ENCODE results near the gene CHID1. TPM values are rescaled to one million over a fixed set of nuclear protein-coding genes. Genes with fewer than 3 reads are reported as not detected.

Gene CHID1
- total RNA-seq, 1 donor from 2014 or later: 112 TPM

GRCh38 chr11:862696-863022 is 48.0 kb downstream of the CHID1 start:
- Mint-ChIP-seq H3K4me3 (ENCODE audit: unreplicated experiment) (no peak overlapping the region), H3K4me1 (ENCODE audit: unreplicated experiment) (peaks cover 20% of the 10 kb centered on the region), H3K27ac (ENCODE audit: unreplicated experiment) (no peak overlapping the region), H3K27me3 (ENCODE audit: unreplicated experiment) (no peaks in the 10 kb centered on the region), H3K9me3 (ENCODE audit: unreplicated experiment) (no peaks in the 10 kb centered on the region), H3K36me3 (ENCODE audit: unreplicated experiment) (no peaks in the 10 kb centered on the region)
- no peak for DNase-seq (ENCODE audit: extremely low spot score, unreplicated experiment)
- TF ChIP-seq, protein P1, sequence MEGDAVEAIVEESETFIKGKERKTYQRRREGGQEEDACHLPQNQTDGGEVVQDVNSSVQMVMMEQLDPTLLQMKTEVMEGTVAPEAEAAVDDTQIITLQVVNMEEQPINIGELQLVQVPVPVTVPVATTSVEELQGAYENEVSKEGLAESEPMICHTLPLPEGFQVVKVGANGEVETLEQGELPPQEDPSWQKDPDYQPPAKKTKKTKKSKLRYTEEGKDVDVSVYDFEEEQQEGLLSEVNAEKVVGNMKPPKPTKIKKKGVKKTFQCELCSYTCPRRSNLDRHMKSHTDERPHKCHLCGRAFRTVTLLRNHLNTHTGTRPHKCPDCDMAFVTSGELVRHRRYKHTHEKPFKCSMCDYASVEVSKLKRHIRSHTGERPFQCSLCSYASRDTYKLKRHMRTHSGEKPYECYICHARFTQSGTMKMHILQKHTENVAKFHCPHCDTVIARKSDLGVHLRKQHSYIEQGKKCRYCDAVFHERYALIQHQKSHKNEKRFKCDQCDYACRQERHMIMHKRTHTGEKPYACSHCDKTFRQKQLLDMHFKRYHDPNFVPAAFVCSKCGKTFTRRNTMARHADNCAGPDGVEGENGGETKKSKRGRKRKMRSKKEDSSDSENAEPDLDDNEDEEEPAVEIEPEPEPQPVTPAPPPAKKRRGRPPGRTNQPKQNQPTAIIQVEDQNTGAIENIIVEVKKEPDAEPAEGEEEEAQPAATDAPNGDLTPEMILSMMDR (IDR thresholded peaks at IDR 0.05): no peak

GRCh38 chr11:862081-862661 is 48.4 kb downstream of the CHID1 start:
- Mint-ChIP-seq H3K27ac (ENCODE audit: unreplicated experiment) (no peak overlapping the region), H3K36me3 (ENCODE audit: unreplicated experiment) (no peaks in the 10 kb centered on the region), H3K4me1 (ENCODE audit: unreplicated experiment) (peaks cover 20% of the 10 kb centered on the region), H3K9me3 (ENCODE audit: unreplicated experiment) (no peaks in the 10 kb centered on the region), H3K27me3 (ENCODE audit: unreplicated experiment) (no peaks in the 10 kb centered on the region), H3K4me3 (ENCODE audit: unreplicated experiment) (no peak overlapping the region)
- no peak for DNase-seq (ENCODE audit: extremely low spot score, unreplicated experiment)
- TF ChIP-seq, protein P1 (IDR thresholded peaks at IDR 0.05): no peak

DNA sequence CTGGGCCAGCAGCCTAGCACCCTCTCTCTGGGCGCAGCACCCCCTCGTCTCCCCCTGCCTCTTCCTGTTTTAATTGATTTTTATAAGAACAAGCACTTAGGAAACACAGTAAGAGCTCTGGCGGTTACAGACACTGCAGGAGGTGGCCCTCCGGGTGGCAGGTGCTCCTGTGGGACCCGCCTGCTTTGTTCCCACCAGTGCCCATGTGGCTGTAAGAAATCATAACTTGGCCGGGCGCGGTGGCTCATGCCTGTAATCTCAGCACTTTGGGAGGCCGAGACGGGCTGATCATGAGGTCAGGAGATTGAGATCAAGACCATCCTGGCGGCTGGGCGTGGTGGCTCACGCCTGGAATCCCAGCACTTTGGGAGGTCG is 49.5 kb downstream of the CHID1 start:
- TF ChIP-seq, protein P1 (IDR thresholded peaks at IDR 0.05): no peak
- Mint-ChIP-seq H3K27me3 (ENCODE audit: unreplicated experiment) (no peaks in the 10 kb centered on the region), H3K4me1 (ENCODE audit: unreplicated experiment) (peaks cover 23% of the 10 kb centered on the region), H3K9me3 (ENCODE audit: unreplicated experiment) (no peaks in the 10 kb centered on the region), H3K4me3 (ENCODE audit: unreplicated experiment) (no peak overlapping the region), H3K36me3 (ENCODE audit: unreplicated experiment) (no peaks in the 10 kb centered on the region), H3K27ac (ENCODE audit: unreplicated experiment) (no peak overlapping the region)
- DNase-seq (ENCODE audit: extremely low spot score, unreplicated experiment): no peak

- H3K4me1 Mint-ChIP-seq (ENCODE audit: unreplicated experiment): peaks cover 23% of the 10 kb centered on the region
- H3K4me3 Mint-ChIP-seq (ENCODE audit: unreplicated experiment): no peak overlapping the region
- TF ChIP-seq, protein P1 (IDR thresholded peaks at IDR 0.05): no peak
- no peak for DNase-seq (ENCODE audit: extremely low spot score, unreplicated experiment)
- no peaks in the 10 kb centered on the region for H3K9me3 Mint-ChIP-seq (ENCODE audit: unreplicated experiment)
- no peaks in the 10 kb centered on the region for H3K36me3 Mint-ChIP-seq (ENCODE audit: unreplicated experiment)
- H3K27me3 Mint-ChIP-seq (ENCODE audit: unreplicated experiment): no peaks in the 10 kb centered on the region
- H3K27ac Mint-ChIP-seq (ENCODE audit: unreplicated experiment): no peak overlapping the region
These were observed 50.1 kb downstream of the CHID1 start for GRCh38 chr11:860234-861104.

DNA sequence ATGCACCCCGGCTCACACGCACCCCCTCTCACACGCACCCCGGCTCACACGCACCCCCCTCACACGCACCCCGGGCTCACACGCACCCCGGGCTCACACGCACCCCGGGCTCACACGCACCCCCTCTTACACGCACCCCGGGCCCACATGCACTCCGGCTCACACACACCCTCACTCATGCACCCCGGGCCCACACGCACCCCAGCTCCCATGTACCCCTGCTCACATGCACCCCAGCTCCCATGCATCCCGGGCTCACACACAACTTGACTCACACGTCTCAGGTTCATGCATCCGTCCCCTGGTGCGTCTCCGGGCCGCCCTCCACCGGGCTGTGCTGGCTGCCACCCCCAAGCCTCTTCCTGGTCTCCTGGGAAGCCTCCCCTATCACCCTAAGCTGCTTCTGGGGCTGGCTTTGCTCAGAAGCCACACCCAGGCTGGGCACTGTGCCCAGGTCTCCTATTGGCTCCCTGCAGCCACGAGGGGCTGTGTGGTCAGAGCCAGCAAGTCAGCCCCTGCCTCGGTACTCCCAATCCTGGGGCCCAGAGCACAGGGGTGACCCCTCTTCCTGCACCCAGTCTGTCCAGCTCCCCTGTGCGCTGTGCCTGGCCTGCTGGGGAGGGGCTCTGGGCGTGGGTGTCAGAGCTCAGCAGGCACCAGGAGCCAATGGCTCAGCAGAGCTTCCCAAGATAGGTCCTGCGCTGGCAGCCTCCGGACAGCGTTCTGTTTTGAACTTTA is 51.0 kb downstream of the CHID1 start:
- Mint-ChIP-seq H3K27ac (ENCODE audit: unreplicated experiment) (no peak overlapping the region), H3K4me3 (ENCODE audit: unreplicated experiment) (no peak overlapping the region), H3K4me1 (ENCODE audit: unreplicated experiment) (peaks cover 23% of the 10 kb centered on the region), H3K9me3 (ENCODE audit: unreplicated experiment) (no peaks in the 10 kb centered on the region), H3K36me3 (ENCODE audit: unreplicated experiment) (no peaks in the 10 kb centered on the region), H3K27me3 (ENCODE audit: unreplicated experiment) (no peaks in the 10 kb centered on the region)
- TF ChIP-seq, protein P1 (IDR thresholded peaks at IDR 0.05): no peak
- no peak for DNase-seq (ENCODE audit: extremely low spot score, unreplicated experiment)
